H9 (cell line): ENCODE measurements around the gene TRIM7. TPM values are rescaled to one million over a fixed set of nuclear protein-coding genes. Genes with fewer than 3 reads are reported as not detected.

Source experiments
- DNase-seq: peaks from one replicate; pipeline ENCODE4 v3.0.0-alpha.2; 2017
- H2AFZ ChIP-seq: one replicate; pipeline ENCODE4 v1.6.1; 2013; ENCODE audit warnings: mild to moderate bottlenecking, low read length, control low read depth, moderate library complexity
- H2AK5ac ChIP-seq: 2 replicates; pipeline ENCODE4 v1.6.1; 2013; ENCODE audit warnings: low read length, control low read depth, mixed read lengths; ENCODE audit not compliant: insufficient read length
- H2BK120ac ChIP-seq: one replicate; pipeline ENCODE4 v1.6.1; 2013; ENCODE audit warnings: low read depth, mild to moderate bottlenecking, low read length, control low read depth, inconsistent platforms; ENCODE audit not compliant: poor library complexity, severe bottlenecking
- H2BK12ac ChIP-seq: 2 replicates; pipeline ENCODE4 v1.6.1; 2013; ENCODE audit warnings: low read length, control low read depth, mixed read lengths, low read depth; ENCODE audit not compliant: insufficient read length
- H2BK15ac ChIP-seq: 2 replicates; pipeline ENCODE4 v1.6.1; 2013; ENCODE audit warnings: low read depth, low read length, control low read depth
- H2BK20ac ChIP-seq: one replicate; pipeline ENCODE4 v1.6.1; 2013; ENCODE audit warnings: low read depth, mild to moderate bottlenecking, low read length, control low read depth, inconsistent platforms; ENCODE audit not compliant: poor library complexity, severe bottlenecking
- H2BK5ac ChIP-seq: 2 replicates; pipeline ENCODE4 v1.6.1; 2013; ENCODE audit warnings: low read length, control low read depth, mixed read lengths; ENCODE audit not compliant: insufficient read length
- H3K14ac ChIP-seq: 2 replicates; pipeline ENCODE4 v1.6.1; 2013; ENCODE audit warnings: low read length, control low read depth; ENCODE audit not compliant: insufficient read depth
- H3K18ac ChIP-seq: 2 replicates; pipeline ENCODE4 v1.6.1; 2013; ENCODE audit warnings: low read depth, mild to moderate bottlenecking, mixed read lengths, low read length, control low read depth; ENCODE audit not compliant: insufficient read length
- H3K23ac ChIP-seq: 2 replicates; pipeline ENCODE4 v1.6.1; 2013; ENCODE audit warnings: low read length, control low read depth, mixed read lengths, low read depth; ENCODE audit not compliant: insufficient read length
- H3K23me2 ChIP-seq: 2 replicates; pipeline ENCODE4 v1.6.1; 2013; ENCODE audit warnings: low read depth, mild to moderate bottlenecking, mixed read lengths, low read length, control low read depth; ENCODE audit not compliant: insufficient read length, poor library complexity, severe bottlenecking
- H3K27ac ChIP-seq: 2 replicates; pipeline ENCODE4 v1.5.1; 2013; ENCODE audit warnings: low read length, control low read depth, mixed read lengths, low read depth; ENCODE audit not compliant: insufficient read length
- H3K27me3 ChIP-seq: 2 replicates; pipeline ENCODE4 v1.6.1; 2013; ENCODE audit warnings: low read length, control low read depth, inconsistent platforms; ENCODE audit not compliant: insufficient read depth
- H3K4ac ChIP-seq: 2 replicates; pipeline ENCODE4 v1.6.1; 2013; ENCODE audit warnings: low read depth, mild to moderate bottlenecking, control low read depth, inconsistent platforms, low read length, moderate library complexity
- H3K4me1 ChIP-seq: 2 replicates; pipeline ENCODE4 v1.6.1; 2013; ENCODE audit warnings: low read length, control low read depth, inconsistent platforms; ENCODE audit not compliant: insufficient read depth
- H3K4me2 ChIP-seq: 2 replicates; pipeline ENCODE4 v1.6.1; 2013; ENCODE audit warnings: low read length, control low read depth, mixed read lengths; ENCODE audit not compliant: insufficient read length, insufficient read depth
- H3K56ac ChIP-seq: 2 replicates; pipeline ENCODE4 v1.6.1; 2013; ENCODE audit warnings: low read depth, mild to moderate bottlenecking, mixed read lengths, low read length, control low read depth; ENCODE audit not compliant: insufficient read length
- H3K79me1 ChIP-seq: 2 replicates; pipeline ENCODE4 v1.6.1; 2013; ENCODE audit warnings: low read depth, mild to moderate bottlenecking, moderate library complexity, low read length, control low read depth, inconsistent platforms; ENCODE audit not compliant: insufficient read depth, poor library complexity, severe bottlenecking
- H3K79me2 ChIP-seq: 2 replicates; pipeline ENCODE4 v1.6.1; 2013; ENCODE audit warnings: low read length, control low read depth, inconsistent platforms; ENCODE audit not compliant: insufficient read depth
- H3K9ac ChIP-seq: 2 replicates; pipeline ENCODE4 v1.6.1; 2013; ENCODE audit warnings: low read length, control low read depth, mixed read lengths; ENCODE audit not compliant: insufficient read length; ENCODE audit errors: extremely low read depth
- H3K9me3 ChIP-seq: one replicate; pipeline ENCODE4 v1.6.1; 2013; ENCODE audit warnings: low read depth, low read length, inconsistent platforms; ENCODE audit not compliant: control insufficient read depth
- H3T11ph ChIP-seq: one replicate; pipeline ENCODE4 v1.6.1; 2013; ENCODE audit warnings: mild to moderate bottlenecking, low read length, control low read depth, inconsistent platforms
- H4K20me1 ChIP-seq: one replicate; pipeline ENCODE4 v1.6.1; 2013; ENCODE audit not compliant: control insufficient read depth, insufficient read length, insufficient read depth
- H4K5ac ChIP-seq: 2 replicates; pipeline ENCODE4 v1.6.1; 2013; ENCODE audit warnings: low read depth, mild to moderate bottlenecking, mixed read lengths, low read length, control low read depth; ENCODE audit not compliant: insufficient read length
- H4K8ac ChIP-seq: replicated peaks from 2 replicates; pipeline ENCODE4 v1.6.1; 2013; ENCODE audit warnings: low read length, control low read depth, mixed read lengths, low read depth; ENCODE audit not compliant: insufficient read length
- H4K91ac ChIP-seq: 2 replicates; pipeline ENCODE4 v1.6.1; 2013; ENCODE audit warnings: low read depth, mild to moderate bottlenecking, moderate library complexity, mixed read lengths, low read length, control low read depth; ENCODE audit not compliant: insufficient read length
- H3K27ac Mint-ChIP-seq, 3 experiments: 2 replicates in 2 of 3; 3 replicates in 1 of 3; pipeline ENCODE4 v1.8.0; 2020 to 2021; ENCODE audit warnings: mixed read lengths in 3 of 3, mild to moderate bottlenecking in 1 of 3, moderate library complexity in 1 of 3
- H3K27me3 Mint-ChIP-seq: 2 replicates; pipeline ENCODE4 v1.8.0; 2021; ENCODE audit warnings: low read depth, mild to moderate bottlenecking, moderate library complexity, mixed read lengths
- H3K36me3 Mint-ChIP-seq, 3 experiments: 2 replicates in 2 of 3; 3 replicates in 1 of 3; pipeline ENCODE4 v1.8.0; 2020 to 2021; ENCODE audit warnings: low read depth in 3 of 3, mixed read lengths in 3 of 3; ENCODE audit not compliant: insufficient read depth in 1 of 3
- H3K4me1 Mint-ChIP-seq, 2 experiments: 2 replicates each; pipeline ENCODE4 v1.8.0; 2020; ENCODE audit warnings: mixed read lengths in 2 of 2
- H3K4me3 Mint-ChIP-seq, 2 experiments: 2 replicates in 1 of 2; 3 replicates in 1 of 2; pipeline ENCODE4 v1.8.0; 2020 to 2021; ENCODE audit warnings: mild to moderate bottlenecking in 2 of 2, mixed read lengths in 2 of 2, moderate library complexity in 1 of 2
- H3K9me3 Mint-ChIP-seq, 2 experiments: 2 replicates in 1 of 2; 3 replicates in 1 of 2; pipeline ENCODE4 v1.8.0; 2020; ENCODE audit warnings: mild to moderate bottlenecking in 2 of 2, mixed read lengths in 2 of 2, moderate library complexity in 1 of 2
- WGBS: extraction: QIAGEN DNeasy Blood & Tissue Kit; methylation state at CpG from one replicate; pipeline ENCODE4 v1.1.7; 2013; ENCODE audit warnings: missing lambda C conversion rate, low lambda C conversion rate, mixed read lengths; ENCODE audit not compliant: insufficient read length; ENCODE audit errors: extremely low coverage; 5-methylcytosine and 5-hydroxymethylcytosine counted together
- total RNA-seq: library from RNA; stranded (reverse); gene quantifications from 2 replicates; pipeline ENCODE4 v1.2.1, GENCODE V29; 2021
- TF ChIP-seq, protein P1 (sequence below): fragments of 200-600 bp; sonication (generic); conservative IDR thresholded peaks from 3 replicates; pipeline ENCODE4 v1.8.0; 2021; ENCODE audit warnings: antibody characterized with exemption, mild to moderate bottlenecking

Gene TRIM7
- total RNA-seq, 1 experiment from 2014 or later: not detected

DNA sequence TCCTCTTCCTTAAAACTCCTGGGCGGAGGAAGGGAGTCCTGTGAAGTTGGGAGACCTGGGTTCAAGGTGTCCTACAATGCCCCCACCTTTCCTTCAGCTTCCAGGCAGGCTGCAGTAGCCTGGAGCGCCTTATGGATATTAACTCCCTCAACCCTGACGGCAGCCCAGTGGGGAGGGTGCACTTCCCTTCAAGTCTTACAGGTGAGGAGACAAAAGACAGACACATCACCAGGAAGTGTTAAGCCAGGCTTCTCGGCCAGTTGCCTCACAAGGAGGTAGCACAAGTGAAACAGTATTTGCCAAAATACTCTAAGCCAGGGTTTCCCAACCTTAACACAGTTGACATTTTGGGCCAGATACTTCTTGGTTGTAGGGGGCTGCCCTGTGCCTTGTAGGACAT lies 4.2 kb downstream of the TRIM7 start:
- no peak overlapping the region for H2AFZ ChIP-seq
- no peak overlapping the region for H3K18ac ChIP-seq
- WGBS: no CpG with 5 or more reads among the region's 4 CpGs
- no peak overlapping the region for H3K23ac ChIP-seq
- Mint-ChIP-seq H3K27ac (no peak overlapping the region), H3K4me1 (peaks cover 51 to 55% of the 10 kb centered on the region in 2 experiments), H3K4me3 (no peak overlapping the region; a peak in 1 of 5 replicates), H3K36me3 (peaks cover 0 to 4% (median 0%) of the 10 kb centered on the region in 3 experiments; a peak in 2 of 7 replicates), H3K9me3 (peaks cover 2 to 3% of the 10 kb centered on the region in 2 experiments; a peak in 3 of 5 replicates), H3K27me3 (peaks cover 92% of the 10 kb centered on the region)
- H2BK12ac ChIP-seq: no peak overlapping the region
- H2BK15ac ChIP-seq: no peak overlapping the region
- no peak overlapping the region for H2BK20ac ChIP-seq
- no peaks in the 10 kb centered on the region for H3K79me2 ChIP-seq
- H3K4me2 ChIP-seq: no peak overlapping the region
- no peaks in the 10 kb centered on the region for H3K9me3 ChIP-seq
- no peak overlapping the region for H3K14ac ChIP-seq
- no peak overlapping the region for H3K27ac ChIP-seq
- H3K4me1 ChIP-seq: peaks cover 10% of the 10 kb centered on the region; the same call in 1 of the 2 replicates
- H3K23me2 ChIP-seq: peaks cover 18% of the 10 kb centered on the region
- peaks cover 22% of the 10 kb centered on the region; the same call in 1 of the 2 replicates for H3K27me3 ChIP-seq
- TF ChIP-seq, protein P1, sequence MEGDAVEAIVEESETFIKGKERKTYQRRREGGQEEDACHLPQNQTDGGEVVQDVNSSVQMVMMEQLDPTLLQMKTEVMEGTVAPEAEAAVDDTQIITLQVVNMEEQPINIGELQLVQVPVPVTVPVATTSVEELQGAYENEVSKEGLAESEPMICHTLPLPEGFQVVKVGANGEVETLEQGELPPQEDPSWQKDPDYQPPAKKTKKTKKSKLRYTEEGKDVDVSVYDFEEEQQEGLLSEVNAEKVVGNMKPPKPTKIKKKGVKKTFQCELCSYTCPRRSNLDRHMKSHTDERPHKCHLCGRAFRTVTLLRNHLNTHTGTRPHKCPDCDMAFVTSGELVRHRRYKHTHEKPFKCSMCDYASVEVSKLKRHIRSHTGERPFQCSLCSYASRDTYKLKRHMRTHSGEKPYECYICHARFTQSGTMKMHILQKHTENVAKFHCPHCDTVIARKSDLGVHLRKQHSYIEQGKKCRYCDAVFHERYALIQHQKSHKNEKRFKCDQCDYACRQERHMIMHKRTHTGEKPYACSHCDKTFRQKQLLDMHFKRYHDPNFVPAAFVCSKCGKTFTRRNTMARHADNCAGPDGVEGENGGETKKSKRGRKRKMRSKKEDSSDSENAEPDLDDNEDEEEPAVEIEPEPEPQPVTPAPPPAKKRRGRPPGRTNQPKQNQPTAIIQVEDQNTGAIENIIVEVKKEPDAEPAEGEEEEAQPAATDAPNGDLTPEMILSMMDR: no peak
- no peak overlapping the region for H4K91ac ChIP-seq
- H4K8ac ChIP-seq: no peak overlapping the region
- no peak overlapping the region for H2BK120ac ChIP-seq
- no peak overlapping the region for H4K5ac ChIP-seq
- H3K4ac ChIP-seq: no peak overlapping the region
- H3K56ac ChIP-seq: no peak overlapping the region
- no peak overlapping the region for H3T11ph ChIP-seq
- H2AK5ac ChIP-seq: no peak overlapping the region
- no peak overlapping the region for H2BK5ac ChIP-seq
- H3K79me1 ChIP-seq: no peaks in the 10 kb centered on the region
- no peak overlapping the region for H3K9ac ChIP-seq
- no peaks in the 10 kb centered on the region for H4K20me1 ChIP-seq
- DNase-seq: peak; percentile 59
